Naive thymus-derived CD4-positive, alpha-beta T cell (primary cell): Measurements from ENCODE around the gene ZNF18. TPM values are rescaled to one million over a fixed set of nuclear protein-coding genes. Genes with fewer than 3 reads are reported as not detected.

ENCODE experiments used
- ATAC-seq: fragments of 150-1000 bp; cut with Tn5 transposase; 2 replicates; pipeline ENCODE4 v1.10.0; 2021; ENCODE audit warnings: mild to moderate bottlenecking, moderate library complexity
- CTCF ChIA-PET: fragments of 350-600 bp; sonication (Branson Sonifier 250); formaldehyde crosslinking; loops from one replicate; lab custom pipeline; 2021; ENCODE audit warnings: antibody characterized with exemption; lab: Charles Lee
- POLR2A ChIA-PET: fragments of 350-600 bp; sonication (Branson Sonifier 250); formaldehyde crosslinking; loops from one replicate; lab custom pipeline; 2021; ENCODE audit warnings: antibody characterized with exemption, inconsistent platforms; lab: Charles Lee
- DNase-seq, 9 donors: peaks; one replicate each; pipeline versions ENCODE4 v3.0.0 to v3.0.0-alpha.2; 2020 to 2022; ENCODE audit warnings: mixed read lengths in 1 of 9
- H3K27ac ChIP-seq: one replicate; pipeline ENCODE4 v1.7.0; 2013; ENCODE audit warnings: mild to moderate bottlenecking, low read depth, low read length, moderate library complexity
- H3K27me3 ChIP-seq, 2 donors: one replicate each; pipeline ENCODE4 v1.7.0; 2013; ENCODE audit warnings: low read length in 2 of 2, mild to moderate bottlenecking in 2 of 2, moderate library complexity in 2 of 2; ENCODE audit not compliant: control insufficient read depth in 2 of 2, insufficient read depth in 2 of 2
- H3K36me3 ChIP-seq, 3 experiments: 1 replicate in 2 of 3; 2 replicates in 1 of 3; pipeline ENCODE4 v1.7.0; 2013; ENCODE audit warnings: low read length in 3 of 3, mild to moderate bottlenecking in 3 of 3, moderate library complexity in 1 of 3; ENCODE audit not compliant: insufficient read depth in 3 of 3, control insufficient read depth in 2 of 3
- H3K4me1 ChIP-seq, 2 donors: one replicate each; pipeline ENCODE4 v1.7.0; 2013; ENCODE audit warnings: low read length in 2 of 2, mild to moderate bottlenecking in 2 of 2, moderate library complexity in 1 of 2; ENCODE audit not compliant: control insufficient read depth in 2 of 2, insufficient read depth in 2 of 2
- H3K4me3 ChIP-seq: 2 replicates; pipeline ENCODE4 v1.7.0; 2013; ENCODE audit warnings: mild to moderate bottlenecking, low read length
- H3K9me3 ChIP-seq, 3 experiments: 1 replicate in 2 of 3; 2 replicates in 1 of 3; pipeline ENCODE4 v1.7.0; 2013; ENCODE audit warnings: low read length in 3 of 3; ENCODE audit not compliant: control insufficient read depth in 2 of 3
- H3K27ac Mint-ChIP-seq, 9 donors: one replicate each; pipeline ENCODE4 v1.8.0; 2020 to 2022; ENCODE audit warnings: mixed read lengths in 9 of 9, mild to moderate bottlenecking in 8 of 9, moderate library complexity in 5 of 9, inconsistent platforms in 2 of 9
- H3K27me3 Mint-ChIP-seq, 5 donors: one replicate each; pipeline ENCODE4 v1.8.0; 2021 to 2022; ENCODE audit warnings: mixed read lengths in 5 of 5, mild to moderate bottlenecking in 1 of 5
- H3K36me3 Mint-ChIP-seq, 5 donors: one replicate each; pipeline ENCODE4 v1.8.0; 2020 to 2022; ENCODE audit warnings: mixed read lengths in 5 of 5, mild to moderate bottlenecking in 3 of 5, inconsistent platforms in 1 of 5
- H3K4me1 Mint-ChIP-seq, 7 donors: one replicate each; pipeline ENCODE4 v1.8.0; 2020 to 2022; ENCODE audit warnings: mixed read lengths in 7 of 7, mild to moderate bottlenecking in 3 of 7, inconsistent platforms in 1 of 7
- H3K4me3 Mint-ChIP-seq, 10 donors: one replicate each; pipeline ENCODE4 v1.8.0; 2020 to 2022; ENCODE audit warnings: mild to moderate bottlenecking in 10 of 10, mixed read lengths in 10 of 10, moderate library complexity in 6 of 10, inconsistent platforms in 2 of 10
- H3K9me3 Mint-ChIP-seq, 11 donors: one replicate each; pipeline ENCODE4 v1.8.0; 2020 to 2022; ENCODE audit warnings: mixed read lengths in 11 of 11, mild to moderate bottlenecking in 4 of 11, inconsistent platforms in 1 of 11, moderate library complexity in 1 of 11
- intact Hi-C, 2 donors: fragments of 100-400 bp; cut with micrococcal nuclease; formaldehyde crosslinking; loops; one replicate each; pipeline ENCODE4 v1.15.1; 2023
- polyA plus RNA-seq, 2 donors: library from polyadenylated mRNA; unstranded; fragments of 300-500 nt; fragmentation: Illumina TruSeq; gene quantifications; one replicate each; pipeline ENCODE4 v1.2.3, GENCODE V29; 2021
- total RNA-seq, 6 experiments: library from RNA in 5 of 6; stranded (reverse) in 5 of 6; gene quantifications; 1 replicate in 5 of 6; 2 replicates in 1 of 6; pipeline ENCODE4 v1.2.3 and lab custom pipeline; 2021 to 2026

The ZNF18 gene
- total and polyA plus RNA-seq, 7 experiments from 2014 or later: 7.3 to 15.3 (median 11.3) TPM

GRCh38 chr17:12035673-12036072, 38.4 kb upstream of the ZNF18 start:
- Mint-ChIP-seq H3K27me3 (no peaks in the 10 kb centered on the region), H3K4me1 (peaks cover 7 to 74% (median 58%) of the 10 kb centered on the region in 7 donors), H3K9me3 (no peaks in the 10 kb centered on the region), H3K4me3 (no peak overlapping the region), H3K27ac (no peak overlapping the region), H3K36me3 (peaks cover 0 to 24% (median 7%) of the 10 kb centered on the region in 5 donors)
- no peak overlapping the region for H3K4me3 ChIP-seq
- intact Hi-C loops: no loop called here
- no peak for DNase-seq
- no peaks in the 10 kb centered on the region for H3K4me1 ChIP-seq
- H3K9me3 ChIP-seq: no peaks in the 10 kb centered on the region
- H3K27me3 ChIP-seq: no peaks in the 10 kb centered on the region
- ChIA-PET CTCF (no interaction called here), POLR2A (no interaction called here)
- no peak for ATAC-seq
- H3K27ac ChIP-seq: no peak overlapping the region
- peaks cover 0 to 4% (median 0%) of the 10 kb centered on the region in 3 experiments for H3K36me3 ChIP-seq

- CTCF ChIA-PET: no interaction called here
These were observed 37.3 kb upstream of the ZNF18 start for GRCh38 chr17:12034538-12034937.

GRCh38 chr17:12028611-12029010, 31.3 kb upstream of the ZNF18 start:
- Mint-ChIP-seq H3K4me3 (peak overlapping the region in 1 of 10 donors; percentile 25), H3K27me3 (no peaks in the 10 kb centered on the region), H3K36me3 (peaks cover 0 to 19% (median 6%) of the 10 kb centered on the region in 5 donors), H3K4me1 (peaks cover 33 to 86% (median 79%) of the 10 kb centered on the region in 7 donors), H3K27ac (peak overlapping the region in 1 of 9 donors; percentile 48), H3K9me3 (no peaks in the 10 kb centered on the region)
- ChIA-PET CTCF (interaction anchor here (0.6 kb wide), 1 partner anchor 1140 kb away, joined by 4 read pairs; no protein-coding TSS in a partner anchor), POLR2A (interaction anchor here (14.6 kb wide), 1 partner anchor 31 kb away, joined by 310 read pairs; the partner anchor contains the start of gene ZNF18)
- H3K4me1 ChIP-seq: peaks cover 0 to 6% of the 10 kb centered on the region in 2 donors
- no peak overlapping the region for H3K4me3 ChIP-seq
- intact Hi-C loops: no loop called here
- H3K9me3 ChIP-seq: no peaks in the 10 kb centered on the region
- no peak for DNase-seq
- H3K36me3 ChIP-seq: no peaks in the 10 kb centered on the region
- ATAC-seq: no peak
- H3K27ac ChIP-seq: no peak overlapping the region
- no peaks in the 10 kb centered on the region for H3K27me3 ChIP-seq

More at GRCh38 chr17:12034538-12034937, 37.3 kb upstream of the ZNF18 start:
- Histone ChIP-seq H3K4me1 (no peaks in the 10 kb centered on the region), H3K27me3 (no peaks in the 10 kb centered on the region), H3K36me3 (peaks cover 0 to 4% (median 0%) of the 10 kb centered on the region in 3 experiments), H3K4me3 (no peak overlapping the region), H3K9me3 (no peaks in the 10 kb centered on the region), H3K27ac (no peak overlapping the region)
- Mint-ChIP-seq H3K27me3 (no peaks in the 10 kb centered on the region), H3K4me1 (peaks cover 10 to 76% (median 59%) of the 10 kb centered on the region in 7 donors), H3K4me3 (peak overlapping the region in 1 of 10 donors; percentile 30), H3K36me3 (peaks cover 0 to 24% (median 7%) of the 10 kb centered on the region in 5 donors), H3K27ac (no peak overlapping the region), H3K9me3 (no peaks in the 10 kb centered on the region)
- POLR2A ChIA-PET: no interaction called here
- no peak for DNase-seq
- intact Hi-C loops: loop anchor here in 1 of 2 donors (5.0 kb wide), 2 partner anchors 37 to 48 kb away; partner anchors contain the start of gene ZNF18
- ATAC-seq: no peak

- Mint-ChIP-seq H3K27ac (peak overlapping the region in 1 of 9 donors; percentile 72), H3K27me3 (no peaks in the 10 kb centered on the region), H3K4me1 (peaks cover 41 to 95% (median 88%) of the 10 kb centered on the region in 7 donors), H3K9me3 (no peaks in the 10 kb centered on the region), H3K36me3 (peaks cover 0 to 19% (median 6%) of the 10 kb centered on the region in 5 donors), H3K4me3 (peak overlapping the region in 3 of 10 donors; percentile 8 to 38 (median 15))
- intact Hi-C loops: no loop called here
- no peaks in the 10 kb centered on the region for H3K36me3 ChIP-seq
- no peak overlapping the region for H3K27ac ChIP-seq
- ChIA-PET POLR2A (interaction anchor here (0.8 to 14.6 kb wide), 2 partner anchors 11 to 30 kb away, joined by 3 to 310 read pairs; partner anchors contain the start of gene ZNF18), CTCF (interaction anchor here (1.3 kb wide), 1 partner anchor 31 kb away, joined by 3 read pairs; no protein-coding TSS in a partner anchor)
- ATAC-seq (no peak), DNase-seq (no peak)
- no peaks in the 10 kb centered on the region for H3K9me3 ChIP-seq
- peaks cover 5 to 6% of the 10 kb centered on the region in 2 donors for H3K4me1 ChIP-seq
- no peak overlapping the region for H3K4me3 ChIP-seq
- no peaks in the 10 kb centered on the region for H3K27me3 ChIP-seq
These were observed 30.4 kb upstream of the ZNF18 start for GRCh38 chr17:12027658-12028057.

- peaks cover 0 to 15% (median 6%) of the 10 kb centered on the region in 5 donors for H3K36me3 Mint-ChIP-seq
- no peak overlapping the region for H3K4me3 Mint-ChIP-seq
- no peaks in the 10 kb centered on the region for H3K9me3 Mint-ChIP-seq
- DNase-seq: no peak
- no peaks in the 10 kb centered on the region for H3K27me3 ChIP-seq
- H3K27ac ChIP-seq: no peak overlapping the region
- no peaks in the 10 kb centered on the region for H3K36me3 ChIP-seq
- peak overlapping the region in 1 of 9 donors; percentile 13 for H3K27ac Mint-ChIP-seq
- H3K4me3 ChIP-seq: no peak overlapping the region
- peaks cover 47 to 90% (median 87%) of the 10 kb centered on the region in 7 donors for H3K4me1 Mint-ChIP-seq
- H3K9me3 ChIP-seq: no peaks in the 10 kb centered on the region
- peaks cover 0 to 9% (median 0%) of the 10 kb centered on the region in 5 donors for H3K27me3 Mint-ChIP-seq
- POLR2A ChIA-PET: interaction anchor here (14.6 kb wide), 1 partner anchor 26 kb away, joined by 310 read pairs; the partner anchor contains the start of gene ZNF18
- peaks cover 16 to 23% of the 10 kb centered on the region in 2 donors for H3K4me1 ChIP-seq
- no peak for ATAC-seq
- intact Hi-C loops: loop anchor here in 1 of 2 donors (5.0 kb wide), 1 partner anchor 37 kb away; no protein-coding TSS in a partner anchor
- CTCF ChIA-PET: no interaction called here
These were observed 27.1 kb upstream of the ZNF18 start for GRCh38 chr17:12024327-12024726.

GRCh38 chr17:12022310-12022709, 25.0 kb upstream of the ZNF18 start:
- DNase-seq (no peak), ATAC-seq (no peak)
- CTCF ChIA-PET: interaction anchor here (0.6 kb wide), 1 partner anchor 29 kb away, joined by 4 read pairs; no protein-coding TSS in a partner anchor
- Mint-ChIP-seq H3K36me3 (peaks cover 0 to 6% (median 0%) of the 10 kb centered on the region in 5 donors), H3K27ac (peak overlapping the region in 3 of 9 donors; percentile 3 to 20 (median 13)), H3K4me1 (peaks cover 36 to 70% (median 67%) of the 10 kb centered on the region in 7 donors), H3K4me3 (peak overlapping the region; percentile 10 to 86 (median 82)), H3K27me3 (peaks cover 0 to 14% (median 0%) of the 10 kb centered on the region in 5 donors), H3K9me3 (no peaks in the 10 kb centered on the region)
- Histone ChIP-seq H3K27me3 (no peaks in the 10 kb centered on the region), H3K27ac (no peak overlapping the region), H3K4me1 (peaks cover 16 to 17% of the 10 kb centered on the region in 2 donors), H3K4me3 (no peak overlapping the region), H3K9me3 (no peaks in the 10 kb centered on the region), H3K36me3 (no peaks in the 10 kb centered on the region)
- intact Hi-C loops: loop anchor here in 1 of 2 donors (5.0 kb wide), 1 partner anchor 35 kb away; no protein-coding TSS in a partner anchor
- POLR2A ChIA-PET: interaction anchor here (0.7 to 14.6 kb wide), 4 partner anchors 9 to 34 kb away, joined by 3 to 310 read pairs (median 3); partner anchors contain the start of gene ZNF18
